Measurements from ENCODE around the gene LECT2.

The LECT2 gene

DNA sequence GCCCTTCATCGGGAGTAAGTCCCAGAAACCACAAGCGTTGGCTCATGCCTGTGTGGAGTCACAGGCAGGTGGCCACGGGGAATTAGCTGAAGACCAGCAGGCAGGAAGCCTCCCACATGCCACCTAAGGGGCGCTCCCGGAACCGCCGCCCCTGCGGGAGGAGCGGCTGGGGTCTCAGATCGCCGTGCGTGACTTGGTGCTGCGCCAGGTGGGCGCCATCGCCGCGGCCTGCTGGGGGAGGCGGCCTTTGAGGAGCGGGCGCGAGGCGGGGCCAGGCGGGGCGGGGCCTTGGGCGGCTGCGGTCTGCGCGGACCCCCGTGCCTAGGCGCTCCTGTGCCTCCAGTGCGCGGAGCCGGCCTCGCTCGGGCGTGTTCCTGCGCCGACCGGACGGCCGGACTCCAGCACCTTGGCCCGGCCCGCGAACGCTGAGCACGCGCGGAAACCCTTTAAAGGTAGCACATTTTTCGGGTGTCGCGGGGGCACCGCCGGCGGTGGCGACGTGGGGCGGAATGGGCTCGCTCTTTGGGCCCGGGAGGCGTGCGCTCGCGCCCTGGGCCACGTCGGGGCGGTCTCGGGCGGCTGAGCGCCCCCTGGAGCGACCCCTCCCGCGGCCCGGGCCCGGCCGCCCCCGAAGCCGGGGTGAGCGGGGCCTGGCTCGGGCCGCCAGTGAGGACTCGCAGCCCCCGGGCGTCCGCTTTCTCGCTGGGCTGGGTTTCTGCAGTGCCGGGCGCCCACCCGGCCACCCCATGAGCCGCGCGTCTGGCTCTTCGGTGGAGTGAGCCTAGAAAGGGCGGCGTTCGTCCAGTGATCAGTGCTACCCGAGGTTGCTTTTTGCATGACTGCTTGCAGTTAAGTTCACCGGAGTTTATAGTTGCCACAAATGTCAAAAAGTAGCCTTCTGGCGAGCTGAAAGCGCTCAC, 24.5 kb downstream of the LECT2 start:
- Histone ChIP-seq H3K9ac (ENCODE audit: low read length) (no peak overlapping the region), H4K20me1 (ENCODE audit: insufficient read depth, low read length) (no peaks in the 10 kb centered on the region), H3K36me3 (replicated peaks; ENCODE audit: insufficient read depth, low read length) (no peaks in the 10 kb centered on the region), H3K9me3 (replicated peaks; ENCODE audit: insufficient read depth, low read length) (no peaks in the 10 kb centered on the region), H3K4me3 (ENCODE audit: low read length) (no peak overlapping the region), H3K9me2 (replicated peaks; ENCODE audit: insufficient read depth, low read length) (no peaks in the 10 kb centered on the region), H2AFZ (ENCODE audit: low read length) (no peak overlapping the region), H3K27ac (ENCODE audit: low read length) (no peak overlapping the region), H3K4me1 (ENCODE audit: low read length) (peaks cover 8% of the 10 kb centered on the region), H3K4me2 (ENCODE audit: low read depth, low read length) (no peak overlapping the region), H3F3A (ENCODE audit: insufficient read depth, low read length) (peaks cover 10% of the 10 kb centered on the region; the same call in 1 of the 2 replicates), H3K79me2 (ENCODE audit: low read length) (no peaks in the 10 kb centered on the region), H3K27me3 (replicated peaks; ENCODE audit: insufficient read depth, low read length) (no peaks in the 10 kb centered on the region)
- no peak for TF ChIP-seq EZH2 (optimal IDR thresholded peaks at IDR 0.05; ENCODE audit: low read depth, low read length)
- TF ChIP-seq, protein P1, sequence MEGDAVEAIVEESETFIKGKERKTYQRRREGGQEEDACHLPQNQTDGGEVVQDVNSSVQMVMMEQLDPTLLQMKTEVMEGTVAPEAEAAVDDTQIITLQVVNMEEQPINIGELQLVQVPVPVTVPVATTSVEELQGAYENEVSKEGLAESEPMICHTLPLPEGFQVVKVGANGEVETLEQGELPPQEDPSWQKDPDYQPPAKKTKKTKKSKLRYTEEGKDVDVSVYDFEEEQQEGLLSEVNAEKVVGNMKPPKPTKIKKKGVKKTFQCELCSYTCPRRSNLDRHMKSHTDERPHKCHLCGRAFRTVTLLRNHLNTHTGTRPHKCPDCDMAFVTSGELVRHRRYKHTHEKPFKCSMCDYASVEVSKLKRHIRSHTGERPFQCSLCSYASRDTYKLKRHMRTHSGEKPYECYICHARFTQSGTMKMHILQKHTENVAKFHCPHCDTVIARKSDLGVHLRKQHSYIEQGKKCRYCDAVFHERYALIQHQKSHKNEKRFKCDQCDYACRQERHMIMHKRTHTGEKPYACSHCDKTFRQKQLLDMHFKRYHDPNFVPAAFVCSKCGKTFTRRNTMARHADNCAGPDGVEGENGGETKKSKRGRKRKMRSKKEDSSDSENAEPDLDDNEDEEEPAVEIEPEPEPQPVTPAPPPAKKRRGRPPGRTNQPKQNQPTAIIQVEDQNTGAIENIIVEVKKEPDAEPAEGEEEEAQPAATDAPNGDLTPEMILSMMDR (IDR thresholded peaks at IDR 0.05; ENCODE audit: low read length): no peak
- no peak for TF ChIP-seq EZH2phosphoT487 (IDR thresholded peaks at IDR 0.05; ENCODE audit: low read length)
- DNase-seq: no peak

DNA sequence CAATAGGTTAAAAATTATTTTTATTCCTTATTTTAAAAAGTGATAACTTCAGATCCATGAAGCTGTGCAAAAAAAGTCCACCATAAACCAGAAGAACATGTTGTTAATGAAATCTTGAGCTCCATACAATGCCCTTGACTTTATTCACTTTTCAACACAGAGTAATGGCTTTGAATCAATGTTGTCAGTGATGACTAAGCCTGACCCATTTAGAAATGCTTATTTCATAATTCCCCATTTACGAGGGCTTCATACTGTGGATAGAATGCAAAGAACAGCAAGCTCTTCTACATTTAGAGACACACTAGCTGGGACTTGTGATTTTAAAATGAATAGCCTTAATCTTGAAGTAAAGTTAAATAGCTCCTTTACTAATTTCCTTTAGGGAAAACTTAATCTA, 33.4 kb downstream of the LECT2 start:
- Histone ChIP-seq H3K4me3 (ENCODE audit: low read length) (no peak overlapping the region), H3K4me2 (ENCODE audit: low read depth, low read length) (no peak overlapping the region), H3K27ac (ENCODE audit: low read length) (no peak overlapping the region), H4K20me1 (ENCODE audit: insufficient read depth, low read length) (no peaks in the 10 kb centered on the region), H3K9me3 (replicated peaks; ENCODE audit: insufficient read depth, low read length) (no peaks in the 10 kb centered on the region), H3K9ac (ENCODE audit: low read length) (no peak overlapping the region), H3K4me1 (ENCODE audit: low read length) (no peaks in the 10 kb centered on the region), H3K9me2 (replicated peaks; ENCODE audit: insufficient read depth, low read length) (no peaks in the 10 kb centered on the region), H3K27me3 (replicated peaks; ENCODE audit: insufficient read depth, low read length) (no peaks in the 10 kb centered on the region), H3K36me3 (replicated peaks; ENCODE audit: insufficient read depth, low read length) (no peaks in the 10 kb centered on the region), H3K79me2 (ENCODE audit: low read length) (no peaks in the 10 kb centered on the region), H2AFZ (ENCODE audit: low read length) (no peak overlapping the region), H3F3A (ENCODE audit: insufficient read depth, low read length) (no peaks in the 10 kb centered on the region)
- TF ChIP-seq, protein P1 (IDR thresholded peaks at IDR 0.05; ENCODE audit: low read length): no peak
- TF ChIP-seq EZH2phosphoT487 (IDR thresholded peaks at IDR 0.05; ENCODE audit: low read length): no peak
- no peak for DNase-seq

DNA sequence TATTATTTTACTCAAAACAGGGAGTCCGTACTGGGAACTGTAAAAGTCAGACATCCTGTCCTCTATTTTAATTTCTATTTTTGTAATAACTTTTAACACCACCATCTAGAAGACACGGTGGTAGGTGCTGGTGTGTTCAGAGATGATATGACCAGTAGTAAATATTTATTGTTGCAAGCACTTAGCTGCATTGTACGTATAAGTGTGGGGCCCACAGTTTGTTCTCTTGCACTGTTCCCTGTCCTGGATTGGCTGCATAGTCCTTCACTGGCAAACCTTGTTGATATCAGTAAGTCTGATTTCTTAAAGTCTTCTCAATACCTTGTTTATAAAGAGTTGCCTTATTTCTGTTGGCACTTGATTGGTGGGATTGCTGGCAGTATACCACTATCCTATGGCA, 34.6 kb downstream of the LECT2 start:
- H3K27me3 ChIP-seq (replicated peaks; ENCODE audit: insufficient read depth, low read length): no peaks in the 10 kb centered on the region
- H3K27ac ChIP-seq (ENCODE audit: low read length): no peak overlapping the region
- no peaks in the 10 kb centered on the region for H3K4me1 ChIP-seq (ENCODE audit: low read length)
- no peak for DNase-seq
- no peaks in the 10 kb centered on the region for H3K79me2 ChIP-seq (ENCODE audit: low read length)
- no peak overlapping the region for H3K4me3 ChIP-seq (ENCODE audit: low read length)
- H3K9ac ChIP-seq (ENCODE audit: low read length): no peak overlapping the region
- H3K4me2 ChIP-seq (ENCODE audit: low read depth, low read length): no peak overlapping the region
- no peaks in the 10 kb centered on the region for H3K36me3 ChIP-seq (replicated peaks; ENCODE audit: insufficient read depth, low read length)
- H3K9me2 ChIP-seq (replicated peaks; ENCODE audit: insufficient read depth, low read length): no peaks in the 10 kb centered on the region
- no peaks in the 10 kb centered on the region for H3K9me3 ChIP-seq (replicated peaks; ENCODE audit: insufficient read depth, low read length)
- no peak for TF ChIP-seq EZH2phosphoT487 (IDR thresholded peaks at IDR 0.05; ENCODE audit: low read length)
- no peak for TF ChIP-seq EZH2 (optimal IDR thresholded peaks at IDR 0.05; ENCODE audit: low read depth, low read length)
- TF ChIP-seq, protein P1 (IDR thresholded peaks at IDR 0.05; ENCODE audit: low read length): no peak
- H4K20me1 ChIP-seq (ENCODE audit: insufficient read depth, low read length): no peaks in the 10 kb centered on the region
- H2AFZ ChIP-seq (ENCODE audit: low read length): no peak overlapping the region
- no peaks in the 10 kb centered on the region for H3F3A ChIP-seq (ENCODE audit: insufficient read depth, low read length)

Data from MM.1S (cell line).